OCI-LY1 (cell line): Measurements from ENCODE around the gene TCP1.
"Not testable (repeated sequence)": the region's sequence is repeated elsewhere in the genome, so short reads cannot be mapped to it uniquely, and the experiment has no call there.

Experiments used
- H2AFZ ChIP-seq: fragments of 200-600 bp; sonication (generic), shearing (Covaris generic); 2 replicates; pipeline ENCODE4 v1.6.0; 2014; ENCODE audit warnings: antibody characterized with exemption, mild to moderate bottlenecking, low read length
- H3F3A ChIP-seq: fragments of 200-600 bp; sonication (generic), shearing (Covaris generic); 2 replicates; pipeline ENCODE4 v1.6.0; 2014; ENCODE audit warnings: mild to moderate bottlenecking, antibody characterized with exemption, low read length, moderate library complexity; ENCODE audit not compliant: insufficient read depth
- H3K27ac ChIP-seq: fragments of 200-600 bp; sonication (generic); 2 replicates; pipeline ENCODE4 v1.5.1; 2014; ENCODE audit warnings: low read length, mixed run types, mild to moderate bottlenecking, low read depth; ENCODE audit not compliant: poor library complexity, severe bottlenecking
- H3K27me3 ChIP-seq: fragments of 200-600 bp; sonication (generic); 2 replicates; pipeline ENCODE4 v1.6.0; 2014; ENCODE audit warnings: antibody characterized with exemption, mild to moderate bottlenecking, low read length, moderate library complexity; ENCODE audit not compliant: insufficient read depth
- H3K36me3 ChIP-seq: fragments of 200-600 bp; sonication (generic); 2 replicates; pipeline ENCODE4 v1.6.1; 2014; ENCODE audit warnings: mild to moderate bottlenecking, antibody characterized with exemption, low read length, moderate library complexity, mixed read lengths; ENCODE audit not compliant: insufficient read depth
- H3K4me1 ChIP-seq: fragments of 200-600 bp; sonication (generic); 2 replicates; pipeline ENCODE4 v1.5.1; 2014; ENCODE audit warnings: mild to moderate bottlenecking, low read length, moderate library complexity; ENCODE audit not compliant: insufficient read depth, severe bottlenecking
- H3K4me2 ChIP-seq: fragments of 200-600 bp; sonication (generic), shearing (Covaris generic); 2 replicates; pipeline ENCODE4 v1.6.1; 2014; ENCODE audit warnings: low read length
- H3K4me3 ChIP-seq: fragments of 200-600 bp; sonication (generic); 2 replicates; pipeline ENCODE4 v1.5.1; 2014; ENCODE audit warnings: low read length, low read depth, mild to moderate bottlenecking, mixed read lengths; ENCODE audit not compliant: poor library complexity, severe bottlenecking
- H3K79me2 ChIP-seq: fragments of 200-600 bp; shearing (Covaris generic); 2 replicates; pipeline ENCODE4 v1.6.1; 2016; ENCODE audit warnings: mixed run types, low read length, mixed read lengths; ENCODE audit not compliant: insufficient read depth
- H3K9ac ChIP-seq: fragments of 200-600 bp; sonication (generic), shearing (Covaris generic); 2 replicates; pipeline ENCODE4 v1.6.1; 2014; ENCODE audit warnings: mild to moderate bottlenecking, low read length, mixed read lengths
- H3K9me2 ChIP-seq: fragments of 200-600 bp; sonication (generic), shearing (Covaris generic); 2 replicates; pipeline ENCODE4 v1.6.1; 2014; ENCODE audit warnings: low read depth, mild to moderate bottlenecking, low read length, mixed read lengths
- H3K9me3 ChIP-seq: fragments of 200-600 bp; shearing (Covaris generic); 2 replicates; pipeline ENCODE4 v1.6.1; 2014; ENCODE audit warnings: low read length, mixed read lengths
- H4K20me1 ChIP-seq: fragments of 200-600 bp; sonication (generic), shearing (Covaris generic); 2 replicates; pipeline ENCODE4 v1.6.0; 2016; ENCODE audit warnings: mild to moderate bottlenecking, low read length; ENCODE audit not compliant: insufficient read depth
- CTCF ChIP-seq: fragments of 200-600 bp; sonication (generic), shearing (Covaris generic); IDR thresholded peaks from 2 replicates; pipeline ENCODE4 v1.5.1; 2017; ENCODE audit warnings: mild to moderate bottlenecking, antibody characterized with exemption, low read length, moderate library complexity, mixed read lengths
- EZH2 ChIP-seq: fragments of 200-600 bp; sonication (generic), shearing (Covaris generic); IDR thresholded peaks from 2 replicates; pipeline ENCODE4 v1.8.0; 2017; ENCODE audit warnings: borderline replicate concordance, mixed run types, mild to moderate bottlenecking, antibody characterized with exemption, low read length, moderate library complexity, mixed read lengths

Gene TCP1

GRCh38 chr6:159736908-159737307, 52.5 kb downstream of the TCP1 start:
- TF ChIP-seq CTCF: no peak
- no peak for TF ChIP-seq EZH2
- H3K4me3 ChIP-seq: no peak overlapping the region
- H3K9ac ChIP-seq: no peak overlapping the region
- H3K27me3 ChIP-seq: no peaks in the 10 kb centered on the region
- H4K20me1 ChIP-seq: peaks cover 9% of the 10 kb centered on the region
- H3K9me2 ChIP-seq: no peaks in the 10 kb centered on the region
- H2AFZ ChIP-seq: no peak overlapping the region
- H3K4me1 ChIP-seq: peaks cover 16% of the 10 kb centered on the region
- no peak overlapping the region for H3K27ac ChIP-seq
- H3F3A ChIP-seq: no peaks in the 10 kb centered on the region; the same call in 1 of the 2 replicates
- H3K9me3 ChIP-seq: no peaks in the 10 kb centered on the region
- peaks cover 58% of the 10 kb centered on the region for H3K36me3 ChIP-seq
- H3K79me2 ChIP-seq: peaks cover 85% of the 10 kb centered on the region
- no peak overlapping the region for H3K4me2 ChIP-seq

- H3K4me2 ChIP-seq, H4K20me1 ChIP-seq: not testable (repeated sequence)
These were observed 56.0 kb downstream of the TCP1 start for GRCh38 chr6:159733395-159733794.

GRCh38 chr6:159732550-159732949, 56.9 kb downstream of the TCP1 start:
- H3K4me3 ChIP-seq, H2AFZ ChIP-seq, H3K9me3 ChIP-seq, H3K9me2 ChIP-seq, H3K4me2 ChIP-seq, H3K27ac ChIP-seq, H3K27me3 ChIP-seq, H4K20me1 ChIP-seq, H3F3A ChIP-seq, H3K9ac ChIP-seq: not testable (repeated sequence)
- Histone ChIP-seq H3K4me1 (peaks cover 50% of the 10 kb centered on the region), H3K79me2 (peaks cover 100% of the 10 kb centered on the region), H3K36me3 (peaks cover 49% of the 10 kb centered on the region)

More at GRCh38 chr6:159733395-159733794, 56.0 kb downstream of the TCP1 start:
- H3K9me3 ChIP-seq, H3K9ac ChIP-seq, H3F3A ChIP-seq, H3K4me3 ChIP-seq, H2AFZ ChIP-seq, H3K27ac ChIP-seq, H3K9me2 ChIP-seq, H3K27me3 ChIP-seq: not testable (repeated sequence)
- peaks cover 100% of the 10 kb centered on the region for H3K79me2 ChIP-seq
- H3K4me1 ChIP-seq: peaks cover 50% of the 10 kb centered on the region
- H3K36me3 ChIP-seq: peaks cover 52% of the 10 kb centered on the region

- Histone ChIP-seq H3K4me3 (peak overlapping the region; percentile 93), H2AFZ (no peak overlapping the region), H3K27ac (no peak overlapping the region), H4K20me1 (0 out of 2 replicates have a peak, but pooled peaks cover 5% of the 10 kb centered on the region), H3K9ac (no peak overlapping the region; the same call in 1 of the 2 replicates), H3K36me3 (peaks cover 45% of the 10 kb centered on the region), H3K4me2 (peak overlapping the region; percentile 91), H3K4me1 (peaks cover 57% of the 10 kb centered on the region), H3F3A (no peaks in the 10 kb centered on the region), H3K79me2 (peaks cover 90% of the 10 kb centered on the region), H3K9me2 (no peaks in the 10 kb centered on the region), H3K9me3 (no peaks in the 10 kb centered on the region), H3K27me3 (no peaks in the 10 kb centered on the region)
- TF ChIP-seq CTCF (no peak), EZH2 (no peak)
These were observed 59.1 kb downstream of the TCP1 start for GRCh38 chr6:159730332-159730676.
